Measurements from ENCODE around the gene SAAL1. TPM values are rescaled to one million over a fixed set of nuclear protein-coding genes. Genes with fewer than 3 reads are reported as not detected.
A peak's percentile ranks its signal among the peaks of the same experiment; 100 is the strongest.
"Not testable (repeated sequence)": the region's sequence is repeated elsewhere in the genome, so short reads cannot be mapped to it uniquely, and the experiment has no call there.

Gene SAAL1, protein sequence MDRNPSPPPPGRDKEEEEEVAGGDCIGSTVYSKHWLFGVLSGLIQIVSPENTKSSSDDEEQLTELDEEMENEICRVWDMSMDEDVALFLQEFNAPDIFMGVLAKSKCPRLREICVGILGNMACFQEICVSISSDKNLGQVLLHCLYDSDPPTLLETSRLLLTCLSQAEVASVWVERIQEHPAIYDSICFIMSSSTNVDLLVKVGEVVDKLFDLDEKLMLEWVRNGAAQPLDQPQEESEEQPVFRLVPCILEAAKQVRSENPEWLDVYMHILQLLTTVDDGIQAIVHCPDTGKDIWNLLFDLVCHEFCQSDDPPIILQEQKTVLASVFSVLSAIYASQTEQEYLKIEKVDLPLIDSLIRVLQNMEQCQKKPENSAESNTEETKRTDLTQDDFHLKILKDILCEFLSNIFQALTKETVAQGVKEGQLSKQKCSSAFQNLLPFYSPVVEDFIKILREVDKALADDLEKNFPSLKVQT
- 10 to 100 TPM; 24.0 to 27.0 TPM for total RNA-seq

DNA sequence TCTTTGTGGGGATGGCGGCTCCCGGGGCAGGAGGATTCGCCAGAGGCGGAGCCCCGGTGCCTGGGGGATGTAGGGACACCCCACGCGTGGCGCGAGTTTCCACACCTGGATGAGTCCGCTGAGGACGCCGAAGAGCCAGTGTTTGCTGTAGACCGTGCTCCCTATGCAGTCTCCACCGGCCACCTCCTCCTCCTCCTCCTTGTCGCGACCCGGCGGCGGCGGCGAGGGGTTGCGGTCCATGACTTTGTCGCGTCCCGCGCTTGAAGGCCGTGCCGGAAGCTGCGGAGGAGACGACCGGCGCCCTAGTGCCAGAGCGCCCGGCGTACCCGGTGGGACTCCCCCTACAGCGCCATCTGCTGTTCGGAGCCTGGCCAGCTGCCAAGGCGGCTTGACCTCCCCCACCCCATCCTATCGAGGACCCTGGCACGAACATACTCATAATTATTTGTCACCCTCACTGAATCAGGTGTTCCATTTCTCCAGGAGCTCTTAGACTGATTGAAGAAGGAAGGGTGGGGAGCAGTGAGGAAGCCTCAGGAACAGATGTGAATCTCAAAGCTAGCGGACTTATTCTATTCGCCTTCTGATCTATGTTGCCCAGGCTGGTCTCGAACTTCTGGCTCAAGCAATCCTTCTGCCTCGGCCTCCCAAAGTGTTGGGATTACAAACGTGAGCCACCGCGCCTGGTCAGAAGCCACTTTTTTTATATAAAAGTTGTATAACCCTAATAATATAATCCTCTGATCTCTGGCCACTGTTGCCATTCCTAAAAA is at the start of gene SAAL1:
SAAL1 (minus strand) TSS at position 281 of the 773 bp plus-strand sequence; CDS start at position 240, 41 bp downstream.
- POLR2A ChIA-PET = interaction anchor here (0.5 to 1.5 kb wide), 10 partner anchors 9 to 1368 kb away, joined by 3 to 6 read pairs (median 4); partner anchors contain the start of genes GTF2H1, HPS5 and TSG101
- DNase-seq = peak; percentile 93
- peak; percentile 98 for ATAC-seq (ENCODE audit: low read depth)
- Mint-ChIP-seq H3K27ac (peak within 1 kb of the TSS; percentile 78), H3K27me3 (peaks cover 6% of the 10 kb centered on the region), H3K9me3 (no peaks in the 10 kb centered on the region), H3K4me1 (peaks cover 12% of the 10 kb centered on the region), H3K36me3 (peaks cover 16% of the 10 kb centered on the region), H3K4me3 (peak within 1 kb of the TSS; percentile 92)

DNA sequence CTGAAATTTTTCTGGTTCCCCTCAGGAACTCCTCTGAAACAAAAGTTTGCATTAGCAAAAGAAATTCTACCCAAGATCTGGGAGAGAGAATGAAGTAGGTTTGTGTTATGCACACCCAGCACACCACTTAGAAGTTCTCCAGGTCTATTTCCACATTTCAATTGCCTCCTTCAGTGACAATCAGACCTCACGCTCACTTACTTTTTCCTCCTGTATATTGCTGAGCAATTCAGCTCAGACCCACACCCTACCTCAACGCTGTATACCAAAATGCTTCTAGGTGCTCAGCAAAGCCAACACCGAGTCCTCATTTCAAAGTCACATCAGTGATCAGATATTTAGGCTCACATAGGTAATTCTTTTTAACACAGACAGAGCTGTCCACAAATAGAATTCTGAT is 45.7 kb upstream of the SAAL1 start:
- Mint-ChIP-seq H3K27me3 (peaks cover 42% of the 10 kb centered on the region), H3K36me3 (no peaks in the 10 kb centered on the region), H3K9me3 (no peaks in the 10 kb centered on the region), H3K4me1 (no peaks in the 10 kb centered on the region), H3K4me3 (no peak overlapping the region), H3K27ac (no peak overlapping the region)
- ATAC-seq (ENCODE audit: low read depth) (no peak), DNase-seq (no peak)
- POLR2A ChIA-PET = no interaction called here

DNA sequence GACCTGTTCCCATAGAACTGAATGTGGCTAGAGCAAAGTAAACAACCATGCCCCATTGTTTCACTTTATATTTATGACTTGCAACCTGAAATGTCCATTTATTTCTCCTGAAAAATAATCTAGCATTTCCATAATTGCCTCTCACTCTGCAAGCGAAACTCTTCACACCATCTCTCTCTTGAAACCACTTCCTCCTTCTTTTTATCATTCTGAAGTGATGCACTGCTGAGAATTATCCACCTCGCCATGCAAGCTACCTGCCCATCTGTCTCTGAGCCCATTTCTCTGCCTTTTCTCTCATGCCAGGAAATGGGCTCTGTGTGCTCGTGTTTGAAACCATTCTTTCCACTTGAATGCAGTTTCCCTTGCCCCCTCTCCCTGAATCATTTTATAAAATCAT is 40.0 kb upstream of the SAAL1 start:
- POLR2A ChIA-PET = no interaction called here
- no peaks in the 10 kb centered on the region for H3K9me3 Mint-ChIP-seq
- ATAC-seq (ENCODE audit: low read depth) (no peak), DNase-seq (no peak)
- no peaks in the 10 kb centered on the region for H3K36me3 Mint-ChIP-seq
- H3K27me3 Mint-ChIP-seq = peaks cover 24% of the 10 kb centered on the region
- no peak overlapping the region for H3K4me3 Mint-ChIP-seq
- no peak overlapping the region for H3K27ac Mint-ChIP-seq
- peaks cover 6% of the 10 kb centered on the region for H3K4me1 Mint-ChIP-seq

DNA sequence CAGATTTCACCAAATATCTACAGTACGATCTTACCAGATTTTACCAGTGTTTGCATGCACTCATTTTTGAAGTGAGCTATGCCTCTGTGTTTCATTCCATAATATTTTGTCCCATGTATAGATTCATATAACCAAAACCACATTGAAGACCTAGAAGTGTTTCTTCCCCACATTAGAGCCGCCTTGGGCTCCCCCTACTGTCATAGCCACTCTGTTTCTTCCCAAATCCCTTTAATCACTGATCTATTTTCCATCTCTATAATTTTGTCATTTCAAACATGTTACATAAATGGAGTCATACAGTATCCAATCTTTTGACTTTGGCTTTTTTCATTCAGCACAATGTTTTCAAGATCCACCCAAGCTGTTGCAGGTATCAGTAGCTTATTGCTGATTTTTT is 39.1 kb upstream of the SAAL1 start:
- POLR2A ChIA-PET = no interaction called here

DNA sequence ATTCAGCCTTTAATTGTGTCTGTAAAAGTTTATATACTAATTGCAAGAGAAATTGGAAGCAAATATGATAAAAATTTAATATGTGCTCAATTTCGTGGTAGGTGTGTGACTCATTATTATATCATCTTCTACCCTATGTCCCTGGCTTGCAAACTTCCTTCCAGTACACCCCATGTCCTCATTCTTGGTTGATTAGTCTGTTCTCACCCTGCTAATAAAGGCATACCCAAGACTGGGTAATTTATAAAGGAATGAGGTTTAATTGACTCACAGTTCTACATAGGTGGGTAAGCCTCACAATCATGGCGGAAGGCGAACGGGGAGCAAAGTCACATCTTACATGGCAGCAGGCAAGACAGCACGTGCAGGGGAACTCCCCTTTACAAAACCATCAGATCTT is 38.4 kb upstream of the SAAL1 start:
- POLR2A ChIA-PET = no interaction called here
- Mint-ChIP-seq H3K4me3 (no peak overlapping the region), H3K36me3 (no peaks in the 10 kb centered on the region), H3K27ac (no peak overlapping the region), H3K9me3 (no peaks in the 10 kb centered on the region), H3K4me1 (peaks cover 6% of the 10 kb centered on the region), H3K27me3 (peaks cover 25% of the 10 kb centered on the region)
- ATAC-seq (ENCODE audit: low read depth) = no peak
- DNase-seq = no peak

More for the DNA sequence above, 39.1 kb upstream of the SAAL1 start:
- ATAC-seq (ENCODE audit: low read depth) (no peak), DNase-seq (no peak)
- Mint-ChIP-seq H3K4me1 (peaks cover 6% of the 10 kb centered on the region), H3K27me3 (peaks cover 25% of the 10 kb centered on the region), H3K36me3 (no peaks in the 10 kb centered on the region), H3K9me3 (no peaks in the 10 kb centered on the region), H3K4me3 (no peak overlapping the region), H3K27ac (no peak overlapping the region)

DNA sequence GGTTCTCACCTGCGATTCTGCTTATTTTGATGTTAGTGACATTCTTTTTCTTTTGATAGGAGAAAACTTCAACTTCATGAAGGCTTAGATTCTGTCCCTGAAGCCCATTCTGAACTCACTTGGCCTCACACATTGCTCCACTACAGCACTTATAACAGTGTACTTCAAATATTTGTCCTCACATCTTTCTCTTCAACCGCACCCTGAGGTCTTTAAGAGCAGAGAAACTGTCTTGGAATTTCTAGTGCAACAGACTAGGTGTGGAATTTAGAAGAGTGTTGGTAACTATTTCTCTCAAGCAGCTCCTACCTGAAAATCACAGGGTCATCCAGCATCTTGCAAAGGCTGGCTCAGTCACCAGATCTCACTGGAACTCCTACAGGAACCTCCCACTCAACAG is 34.3 kb upstream of the SAAL1 start:
- Mint-ChIP-seq H3K4me3 (no peak overlapping the region), H3K36me3 (no peaks in the 10 kb centered on the region), H3K27me3 (peaks cover 17% of the 10 kb centered on the region), H3K4me1 (no peaks in the 10 kb centered on the region), H3K27ac (no peak overlapping the region), H3K9me3 (no peaks in the 10 kb centered on the region)
- no peak for DNase-seq
- no peak for ATAC-seq (ENCODE audit: low read depth)
- POLR2A ChIA-PET = no interaction called here

DNA sequence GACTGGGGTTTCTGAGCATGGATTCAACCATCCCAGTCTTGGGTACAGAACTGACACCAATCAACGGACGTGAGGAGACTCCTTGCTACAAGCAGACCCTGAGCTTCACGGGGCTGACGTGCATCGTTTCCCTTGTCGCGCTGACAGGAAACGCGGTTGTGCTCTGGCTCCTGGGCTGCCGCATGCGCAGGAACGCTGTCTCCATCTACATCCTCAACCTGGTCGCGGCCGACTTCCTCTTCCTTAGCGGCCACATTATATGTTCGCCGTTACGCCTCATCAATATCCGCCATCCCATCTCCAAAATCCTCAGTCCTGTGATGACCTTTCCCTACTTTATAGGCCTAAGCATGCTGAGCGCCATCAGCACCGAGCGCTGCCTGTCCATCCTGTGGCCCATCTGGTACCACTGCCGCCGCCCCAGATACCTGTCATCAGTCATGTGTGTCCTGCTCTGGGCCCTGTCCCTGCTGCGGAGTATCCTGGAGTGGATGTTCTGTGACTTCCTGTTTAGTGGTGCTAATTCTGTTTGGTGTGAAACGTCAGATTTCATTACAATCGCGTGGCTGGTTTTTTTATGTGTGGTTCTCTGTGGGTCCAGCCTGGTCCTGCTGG is 31.4 kb upstream of the SAAL1 start:
- H3K36me3 Mint-ChIP-seq = no peaks in the 10 kb centered on the region
- no peaks in the 10 kb centered on the region for H3K4me1 Mint-ChIP-seq
- no peak overlapping the region for H3K27ac Mint-ChIP-seq

DNA sequence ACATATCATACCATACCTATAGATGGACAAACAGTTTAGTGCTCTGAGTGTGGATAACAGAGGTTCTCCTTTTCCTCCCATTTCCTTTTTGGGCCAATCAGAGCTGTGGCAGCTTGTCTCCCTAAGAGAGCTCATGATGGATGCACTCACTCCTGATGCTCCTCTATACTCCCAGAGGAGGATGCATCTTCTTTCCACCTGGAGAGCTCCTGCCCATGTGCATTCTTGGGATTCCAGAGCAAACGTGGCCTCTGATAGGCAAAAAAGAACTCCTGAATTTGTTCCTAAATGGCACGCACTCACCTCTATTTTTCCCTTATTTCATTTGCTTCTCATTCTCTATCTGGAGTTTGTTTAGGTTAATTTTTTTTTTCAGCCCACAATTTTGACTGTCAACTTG is 29.4 kb upstream of the SAAL1 start:
- Mint-ChIP-seq H3K9me3 (no peaks in the 10 kb centered on the region), H3K27me3 (peaks cover 27% of the 10 kb centered on the region), H3K36me3 (no peaks in the 10 kb centered on the region), H3K4me3 (no peak overlapping the region), H3K27ac (no peak overlapping the region), H3K4me1 (no peaks in the 10 kb centered on the region)
- ATAC-seq (ENCODE audit: low read depth) (no peak), DNase-seq (no peak)
- POLR2A ChIA-PET = no interaction called here

More for the DNA sequence above, 31.4 kb upstream of the SAAL1 start:
- H3K27me3 Mint-ChIP-seq = peaks cover 29% of the 10 kb centered on the region
- ATAC-seq (ENCODE audit: low read depth) (no peak), DNase-seq (no peak)
- no peaks in the 10 kb centered on the region for H3K9me3 Mint-ChIP-seq
- POLR2A ChIA-PET = no interaction called here
- H3K4me3 Mint-ChIP-seq = no peak overlapping the region

DNA sequence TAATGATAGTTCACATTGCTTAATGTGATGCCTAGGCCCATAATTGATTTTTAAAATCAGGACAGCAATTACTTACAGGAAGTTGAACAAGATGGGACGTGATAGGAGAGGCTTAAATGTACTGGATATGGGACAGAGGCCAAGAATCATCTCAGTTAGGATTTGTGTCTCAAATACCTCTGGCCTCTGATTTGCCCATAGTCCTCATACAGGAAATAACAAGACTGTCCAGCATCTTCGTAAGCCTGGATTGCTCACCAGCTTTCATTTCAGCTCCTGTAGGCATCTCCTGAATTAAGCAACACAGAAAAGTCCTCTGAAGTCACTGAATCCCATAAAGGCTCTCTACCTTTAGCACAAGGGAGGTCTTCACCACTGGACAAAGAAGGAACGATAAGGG is 26.5 kb upstream of the SAAL1 start, which contains the start of gene MRGPRX3:
MRGPRX3 (plus strand) TSS at position 231 of the 400 bp plus-strand sequence. CDS start 4,632 bp downstream, outside the sequence.
- Mint-ChIP-seq H3K27me3 (peaks cover 29% of the 10 kb centered on the region), H3K36me3 (no peaks in the 10 kb centered on the region), H3K9me3 (no peaks in the 10 kb centered on the region), H3K27ac (no peak within 1 kb of the TSS), H3K4me1 (no peaks in the 10 kb centered on the region), H3K4me3 (no peak within 1 kb of the TSS)
- POLR2A ChIA-PET = no interaction called here
- DNase-seq (no peak), ATAC-seq (ENCODE audit: low read depth) (no peak)

DNA sequence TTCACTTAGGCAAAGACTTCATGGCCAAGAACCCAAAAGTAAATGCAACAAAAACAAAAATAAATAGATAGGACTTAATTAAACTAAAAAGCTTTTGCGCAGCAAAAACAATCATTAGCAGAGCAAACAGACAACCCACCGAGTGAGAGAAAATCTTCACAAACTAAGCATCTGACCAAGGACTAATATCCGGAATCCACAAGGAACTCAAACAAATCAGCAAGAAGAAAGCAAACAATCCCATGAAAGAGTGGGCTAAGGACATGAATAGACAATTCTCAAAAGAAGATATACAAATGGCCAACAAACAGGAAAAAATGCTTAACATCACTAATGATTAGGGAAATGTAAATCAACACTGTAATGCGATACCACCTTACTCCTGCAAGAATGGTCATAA is 25.2 kb upstream of the SAAL1 start:
- H3K4me3 Mint-ChIP-seq; POLR2A ChIA-PET; H3K36me3 Mint-ChIP-seq; DNase-seq; H3K27ac Mint-ChIP-seq; ATAC-seq (ENCODE audit: low read depth); H3K9me3 Mint-ChIP-seq; H3K4me1 Mint-ChIP-seq: not testable (repeated sequence)
- H3K27me3 Mint-ChIP-seq = peaks cover 32% of the 10 kb centered on the region

DNA sequence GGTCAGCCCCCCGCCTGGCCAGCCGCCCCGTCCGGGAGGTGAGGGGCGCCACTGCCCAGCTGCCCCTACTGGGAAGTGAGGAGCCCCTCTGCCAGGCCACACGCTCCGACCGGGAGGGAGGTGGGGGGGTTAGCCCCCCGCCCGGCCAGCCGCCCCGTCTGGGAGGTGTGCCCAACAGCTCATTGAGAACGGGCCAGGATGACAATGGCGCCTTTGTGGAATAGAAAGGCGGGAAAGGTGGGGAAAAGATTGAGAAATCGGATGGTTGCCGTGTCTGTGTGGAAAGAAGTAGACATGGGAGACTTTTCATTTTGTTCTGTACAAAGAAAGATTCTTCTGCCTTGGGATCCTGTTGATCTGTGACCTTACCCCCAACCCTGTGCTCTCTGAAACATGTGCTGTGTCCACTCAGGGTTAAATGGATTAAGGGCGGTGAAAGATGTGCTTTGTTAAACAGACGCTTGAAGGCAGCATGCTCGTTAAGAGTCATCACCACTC is 15.5 kb upstream of the SAAL1 start:
- POLR2A ChIA-PET; H3K27ac Mint-ChIP-seq; H3K9me3 Mint-ChIP-seq; DNase-seq; ATAC-seq (ENCODE audit: low read depth); H3K36me3 Mint-ChIP-seq; H3K4me1 Mint-ChIP-seq; H3K4me3 Mint-ChIP-seq: not testable (repeated sequence)
- H3K27me3 Mint-ChIP-seq = peaks cover 10% of the 10 kb centered on the region

DNA sequence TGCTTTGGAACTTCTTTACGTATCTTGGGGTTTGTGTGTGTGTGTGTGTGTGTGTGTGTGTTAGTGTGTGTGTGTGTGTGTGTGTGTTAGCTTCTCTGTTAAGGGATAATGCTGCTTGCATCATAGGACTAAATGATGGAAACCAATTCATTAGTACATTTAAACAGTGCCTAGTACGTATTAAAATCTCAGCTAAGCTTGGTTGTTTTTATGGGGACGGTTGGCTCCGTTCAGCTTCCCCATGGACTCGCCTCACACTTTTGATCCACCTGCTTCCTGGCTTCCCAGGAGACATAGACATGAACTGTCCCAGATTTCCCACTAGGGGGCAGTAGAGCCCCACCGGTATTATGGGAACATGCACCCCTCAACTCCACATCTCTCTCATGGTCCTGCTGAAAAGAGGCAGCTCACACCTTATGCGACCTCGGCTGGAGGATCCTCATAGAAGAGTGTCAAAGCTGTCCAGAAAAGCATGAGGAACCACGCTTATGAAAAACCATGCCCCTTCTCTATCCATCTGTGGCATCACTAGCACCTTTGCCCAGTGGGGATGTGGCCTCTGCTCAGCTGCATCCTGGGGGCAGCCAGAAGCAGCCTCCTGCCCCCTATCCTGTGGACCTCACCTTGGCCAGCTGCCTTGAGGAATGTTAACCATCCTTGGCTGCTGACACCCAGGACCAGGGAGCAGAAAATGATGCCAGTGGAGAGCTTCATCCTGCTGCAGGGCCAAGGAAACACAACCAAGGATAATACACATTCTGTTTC is 9.7 kb upstream of the SAAL1 start:
- POLR2A ChIA-PET = interaction anchor here (1.5 kb wide), 1 partner anchor 10 kb away, joined by 6 read pairs; the partner anchor contains the start of gene SAAL1
- Mint-ChIP-seq H3K27ac (no peak overlapping the region), H3K9me3 (no peaks in the 10 kb centered on the region), H3K4me3 (no peak overlapping the region), H3K27me3 (peaks cover 28% of the 10 kb centered on the region), H3K36me3 (no peaks in the 10 kb centered on the region), H3K4me1 (peaks cover 6% of the 10 kb centered on the region)
- DNase-seq = peak; percentile 56
- ATAC-seq (ENCODE audit: low read depth) = peak; percentile 88

Data from activated naive CD8-positive, alpha-beta T cell treated with anti-CD3 and anti-CD28 coated beads, Interleukin-2, amount 10 ng/mL, durations not matched to agents 7 days and 5 days (primary cell).